Ovary (tissue), 9 donors: Measurements from ENCODE around the gene CDKAL1. TPM values are rescaled to one million over a fixed set of nuclear protein-coding genes. Genes with fewer than 3 reads are reported as not detected.

ENCODE experiments used
- DNase-seq, 5 donors: peaks; one replicate each; pipeline ENCODE4 v3.0.0-alpha.2; 2019 to 2020
- H3K27ac ChIP-seq, 2 donors: fragments of 200-600 bp; one replicate each; pipeline versions ENCODE4 v1.5.1 to v1.8.0; 2019 to 2022
- H3K27me3 ChIP-seq: fragments of 200-600 bp; one replicate; pipeline ENCODE4 v1.8.0; 2022
- H3K36me3 ChIP-seq: fragments of 200-600 bp; sonication (generic); one replicate; pipeline ENCODE4 v1.5.1; 2019
- H3K4me1 ChIP-seq: one replicate; pipeline ENCODE4 v1.8.1; 2013; ENCODE audit warnings: mild to moderate bottlenecking, moderate library complexity; ENCODE audit not compliant: insufficient read depth
- H3K4me3 ChIP-seq: fragments of 200-600 bp; sonication (generic); one replicate; pipeline ENCODE4 v1.5.1; 2017
- H3K9me3 ChIP-seq, 2 donors: fragments of 200-600 bp in 1 of 2; sonication (generic) in 1 of 2; one replicate each; pipeline versions ENCODE4 v1.5.1 to v1.8.1; 2013 to 2019; ENCODE audit warnings: mild to moderate bottlenecking in 1 of 2, moderate library complexity in 1 of 2
- EP300 ChIP-seq: sonication (generic); formaldehyde crosslinking; IDR thresholded peaks from one replicate; pipeline ENCODE4 v1.6.1; 2017; ENCODE audit warnings: antibody characterized with exemption
- POLR2A ChIP-seq: fragments of 450-650 bp; IDR thresholded peaks from one replicate; pipeline ENCODE4 v1.6.1; 2017; ENCODE audit warnings: antibody characterized with exemption, mild to moderate bottlenecking, moderate library complexity
- WGBS, 3 donors: extraction: QIAGEN DNeasy Blood & Tissue Kit in 1 of 3; methylation state at CpG; one replicate each; pipeline versions ENCODE4 v1.1.5 to v1.1.7; 2013 to 2017; 5-methylcytosine and 5-hydroxymethylcytosine counted together
- intact Hi-C, 4 donors: fragments of 100-400 bp; cut with DNase I; formaldehyde crosslinking; loops; one replicate each; pipeline versions ENCODE4 v1.11.0 to v1.15.1; 2022 to 2023
- polyA plus RNA-seq, 2 donors: library from polyadenylated mRNA; stranded (reverse); fragments of 200-250 nt in 1 of 2; fragments of 350-450 nt in 1 of 2; fragmentation: Illumina TruSeq in 1 of 2; extraction: RNeasy Lipid Tissue Mini Kit (QIAGEN cat#74804) in 1 of 2; gene quantifications; one replicate each; pipeline ENCODE4 v1.2.3, GENCODE V29; 2013 to 2014
- total RNA-seq, 7 donors: library from RNA; depleted of rRNA in 2 of 7; stranded (reverse); fragments of >200 nt in 2 of 7; fragmentation: NEBNext Ultra II Directional in 3 of 7; extraction: Animal tissue kit (Norgen Biotek cat#: 25700) in 3 of 7; gene quantifications; one replicate each; pipeline versions ENCODE4 v1.1.0 to v1.2.4, GENCODE V29; 2016 to 2023
- TF ChIP-seq, protein P1 (sequence below), 3 donors: fragments of 450-650 bp in 2 of 3; fragments of 200-600 bp in 1 of 3; IDR thresholded peaks; one replicate each; pipeline versions ENCODE4 v1.5.1 to v1.8.0; 2016 to 2022; ENCODE audit warnings: antibody characterized with exemption in 3 of 3, mild to moderate bottlenecking in 1 of 3
- donor health status: DM: no; HTN: no; CAD: no; lungs with moderate emphysema.
- donor health status: DM: no; HTN: no; CAD: no.
- donor health status: Bipolar disorder and iron deficiency.
- donor health status: DM: yes; HTN: yes; CAD: no.
- donor health status: DM: no; HTN: no; CAD: no.
- donor health status: DM: yes; HTN: yes; CAD: no.

Gene CDKAL1
- total and polyA plus RNA-seq, 9 donors: 6.8 to 21.3 (median 18.9) TPM

DNA sequence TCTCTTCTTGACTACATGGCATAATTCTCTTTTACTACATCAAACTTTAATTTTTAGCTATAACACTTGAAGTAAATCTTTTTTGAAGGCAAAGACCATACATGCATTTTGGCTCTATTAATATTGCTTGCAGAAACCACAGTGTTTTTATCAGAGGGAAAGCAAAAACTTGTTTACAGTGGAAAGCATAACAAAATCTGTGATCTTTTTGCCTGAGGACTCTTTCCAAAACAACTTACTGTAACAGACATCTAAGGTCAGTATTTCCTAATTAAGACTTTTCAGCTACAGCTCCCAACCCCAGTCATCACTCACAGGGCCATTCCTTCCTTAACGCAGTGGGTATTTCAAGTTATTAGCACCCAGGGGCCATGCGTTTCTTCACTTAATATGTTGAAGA lies 274.7 kb downstream of the CDKAL1 start:
- Histone ChIP-seq H3K27me3 (no peaks in the 10 kb centered on the region), H3K27ac (no peak overlapping the region), H3K4me3 (no peak overlapping the region), H3K4me1 (peaks cover 12% of the 10 kb centered on the region), H3K36me3 (no peaks in the 10 kb centered on the region), H3K9me3 (peaks cover 0 to 3% of the 10 kb centered on the region in 2 donors)
- TF ChIP-seq POLR2A (no peak), EP300 (no peak)
- TF ChIP-seq, protein P1, sequence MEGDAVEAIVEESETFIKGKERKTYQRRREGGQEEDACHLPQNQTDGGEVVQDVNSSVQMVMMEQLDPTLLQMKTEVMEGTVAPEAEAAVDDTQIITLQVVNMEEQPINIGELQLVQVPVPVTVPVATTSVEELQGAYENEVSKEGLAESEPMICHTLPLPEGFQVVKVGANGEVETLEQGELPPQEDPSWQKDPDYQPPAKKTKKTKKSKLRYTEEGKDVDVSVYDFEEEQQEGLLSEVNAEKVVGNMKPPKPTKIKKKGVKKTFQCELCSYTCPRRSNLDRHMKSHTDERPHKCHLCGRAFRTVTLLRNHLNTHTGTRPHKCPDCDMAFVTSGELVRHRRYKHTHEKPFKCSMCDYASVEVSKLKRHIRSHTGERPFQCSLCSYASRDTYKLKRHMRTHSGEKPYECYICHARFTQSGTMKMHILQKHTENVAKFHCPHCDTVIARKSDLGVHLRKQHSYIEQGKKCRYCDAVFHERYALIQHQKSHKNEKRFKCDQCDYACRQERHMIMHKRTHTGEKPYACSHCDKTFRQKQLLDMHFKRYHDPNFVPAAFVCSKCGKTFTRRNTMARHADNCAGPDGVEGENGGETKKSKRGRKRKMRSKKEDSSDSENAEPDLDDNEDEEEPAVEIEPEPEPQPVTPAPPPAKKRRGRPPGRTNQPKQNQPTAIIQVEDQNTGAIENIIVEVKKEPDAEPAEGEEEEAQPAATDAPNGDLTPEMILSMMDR (IDR thresholded peaks at IDR 0.05): no peak
- WGBS, 3 donors: 15 to 24% (median 19%) methylated on average over 2 of the region's 2 CpGs
- no peak for DNase-seq
- intact Hi-C loops: no loop called here

DNA sequence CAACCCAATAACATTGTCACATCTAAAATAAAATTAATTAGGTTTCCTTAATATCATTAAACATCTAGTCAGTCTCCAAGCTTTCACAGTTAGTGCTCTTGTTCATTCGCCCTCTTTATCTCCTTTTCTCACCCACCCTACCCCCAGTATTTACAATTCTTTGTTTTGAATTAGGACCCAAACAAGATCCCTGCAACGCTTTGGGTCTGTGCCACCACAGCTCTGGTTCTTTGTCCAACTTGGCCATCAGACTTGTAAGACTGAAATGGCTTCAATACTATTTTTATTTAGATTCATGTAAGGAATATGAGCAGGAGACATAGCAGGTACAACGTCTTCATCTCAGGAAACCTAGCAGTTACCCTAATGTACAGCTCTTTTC lies 276.5 kb downstream of the CDKAL1 start:
- peak overlapping the region in 1 of 2 donors; percentile 25 for H3K27ac ChIP-seq
- no peak overlapping the region for H3K4me3 ChIP-seq
- peak in 1 of 5 donors; percentile 33 for DNase-seq
- H3K27me3 ChIP-seq: no peaks in the 10 kb centered on the region
- TF ChIP-seq POLR2A (no peak), EP300 (no peak)
- TF ChIP-seq, protein P1 (IDR thresholded peaks at IDR 0.05): no peak
- intact Hi-C loops: no loop called here
- H3K4me1 ChIP-seq: peaks cover 10% of the 10 kb centered on the region
- H3K9me3 ChIP-seq: peaks cover 0 to 3% of the 10 kb centered on the region in 2 donors
- no peaks in the 10 kb centered on the region for H3K36me3 ChIP-seq
- 72 to 76% (median 75%) methylated on average over 3 of the region's 3 CpGs for WGBS, 3 donors

DNA sequence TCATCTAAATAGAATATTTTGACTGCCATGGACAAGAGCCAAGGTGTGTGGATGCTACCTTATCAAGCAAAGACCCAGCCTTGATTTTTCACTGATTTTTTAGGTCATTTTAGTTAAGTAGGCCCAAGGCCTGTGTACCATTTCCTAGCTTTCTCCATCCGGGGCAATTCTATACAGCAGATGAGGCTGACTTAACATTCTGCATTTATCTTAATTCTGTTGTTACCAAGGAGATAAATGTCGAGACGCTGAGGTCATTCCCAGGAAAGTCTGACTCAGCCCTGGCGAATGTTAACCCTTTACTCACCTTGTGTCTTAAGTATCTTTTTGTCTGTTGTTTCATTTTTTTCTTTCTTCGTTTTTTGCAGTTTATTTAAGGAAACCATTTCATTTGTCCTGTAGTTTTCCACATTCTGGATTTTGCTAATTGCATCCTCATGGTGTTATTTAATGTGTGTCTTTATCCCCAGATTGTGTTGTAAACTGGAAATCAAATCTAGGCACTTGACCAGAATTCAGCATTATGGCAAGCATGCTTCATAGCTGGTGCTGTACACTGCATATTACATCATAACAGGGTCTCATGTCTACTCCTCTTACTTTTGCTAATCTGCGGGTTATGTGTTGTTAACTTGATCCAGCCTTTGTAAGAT lies 277.0 kb downstream of the CDKAL1 start:
- H3K4me1 ChIP-seq: peaks cover 10% of the 10 kb centered on the region
- no peak for DNase-seq
- no peak overlapping the region for H3K4me3 ChIP-seq
- H3K9me3 ChIP-seq: peaks cover 0 to 3% of the 10 kb centered on the region in 2 donors
- 18 to 28% (median 24%) methylated on average over 6 of the region's 6 CpGs for WGBS, 3 donors
- no peaks in the 10 kb centered on the region for H3K27me3 ChIP-seq
- H3K27ac ChIP-seq: peak overlapping the region in 1 of 2 donors; percentile 25
- no peaks in the 10 kb centered on the region for H3K36me3 ChIP-seq
- intact Hi-C loops: no loop called here
- TF ChIP-seq POLR2A (no peak), EP300 (no peak)
- TF ChIP-seq, protein P1 (IDR thresholded peaks at IDR 0.05): no peak

DNA sequence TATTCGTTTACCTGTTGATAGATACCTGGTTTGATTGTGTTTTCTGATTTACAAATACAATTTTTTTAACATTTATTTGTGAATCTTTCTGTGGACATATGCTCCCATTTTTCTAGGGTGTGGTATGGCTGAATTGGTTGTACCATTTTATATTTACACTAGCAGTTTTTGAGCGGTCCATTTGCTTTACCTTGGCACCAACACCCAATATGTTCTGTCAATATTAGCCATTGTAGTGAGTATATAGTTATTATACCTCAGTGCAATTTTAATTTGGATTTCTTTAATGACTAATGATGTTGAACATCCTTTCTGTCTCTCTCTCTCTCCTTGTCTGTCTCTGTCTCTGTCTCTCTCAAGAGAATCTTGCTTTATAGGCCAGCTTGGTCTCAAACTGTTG lies 278.5 kb downstream of the CDKAL1 start:
- Histone ChIP-seq H3K9me3 (no peaks in the 10 kb centered on the region), H3K4me1 (peaks cover 10% of the 10 kb centered on the region), H3K36me3 (no peaks in the 10 kb centered on the region), H3K27ac (no peak overlapping the region), H3K4me3 (no peak overlapping the region), H3K27me3 (no peaks in the 10 kb centered on the region)
- TF ChIP-seq EP300: no peak
- TF ChIP-seq, protein P1 (IDR thresholded peaks at IDR 0.05): no peak
- TF ChIP-seq POLR2A: no peak
- no peak for DNase-seq
- 95 to 100% (median 97%) methylated on average over 2 of the region's 2 CpGs for WGBS, 3 donors
- intact Hi-C loops: no loop called here
